Trophoblast cell (in vitro differentiated cells and primary cell): Measurements from ENCODE around the gene HSPD1.

Experiments used
- DNase-seq, 2 donors: peaks; one replicate each; pipeline ENCODE4 v3.0.0-alpha.2; 2016
- H2AFZ ChIP-seq: 2 replicates; pipeline ENCODE4 v1.6.1; 2013; ENCODE audit warnings: low read length, moderate library complexity, mild to moderate bottlenecking; ENCODE audit not compliant: insufficient read depth, poor library complexity
- H2AK5ac ChIP-seq: 2 replicates; pipeline ENCODE4 v1.6.1; 2013; ENCODE audit warnings: mild to moderate bottlenecking, low read length
- H2BK120ac ChIP-seq: 2 replicates; pipeline ENCODE4 v1.6.1; 2013; ENCODE audit warnings: low read length, mild to moderate bottlenecking, moderate library complexity; ENCODE audit not compliant: insufficient read depth, poor library complexity
- H2BK12ac ChIP-seq: 2 replicates; pipeline ENCODE4 v1.6.1; 2013; ENCODE audit warnings: mild to moderate bottlenecking, low read length, moderate library complexity
- H2BK5ac ChIP-seq: 2 replicates; pipeline ENCODE4 v1.6.1; 2013; ENCODE audit warnings: low read length, low read depth, moderate library complexity, mild to moderate bottlenecking; ENCODE audit not compliant: poor library complexity
- H3K14ac ChIP-seq: 2 replicates; pipeline ENCODE4 v1.6.1; 2013; ENCODE audit warnings: mild to moderate bottlenecking, low read length
- H3K18ac ChIP-seq: 2 replicates; pipeline ENCODE4 v1.6.1; 2013; ENCODE audit warnings: mild to moderate bottlenecking, low read length
- H3K23ac ChIP-seq: 2 replicates; pipeline ENCODE4 v1.6.1; 2013; ENCODE audit warnings: low read length
- H3K27ac ChIP-seq: 2 replicates; pipeline ENCODE4 v1.5.1; 2013; ENCODE audit warnings: low read depth, mild to moderate bottlenecking, inconsistent platforms, low read length, moderate library complexity
- H3K27me3 ChIP-seq: 2 replicates; pipeline ENCODE4 v1.6.1; 2013; ENCODE audit warnings: inconsistent platforms, mild to moderate bottlenecking, low read length, moderate library complexity; ENCODE audit not compliant: insufficient read depth
- H3K36me3 ChIP-seq, 2 experiments: 1 replicate in 1 of 2; 2 replicates in 1 of 2; pipeline ENCODE4 v1.6.1; 2013; ENCODE audit warnings: low read length in 2 of 2, mild to moderate bottlenecking in 2 of 2, moderate library complexity in 1 of 2; ENCODE audit not compliant: insufficient read depth in 2 of 2, control insufficient read depth in 1 of 2
- H3K4ac ChIP-seq: 2 replicates; pipeline ENCODE4 v1.6.1; 2013; ENCODE audit warnings: low read depth, mild to moderate bottlenecking, low read length, moderate library complexity
- H3K4me1 ChIP-seq, 2 experiments: 1 replicate in 1 of 2; 2 replicates in 1 of 2; pipeline ENCODE4 v1.6.1; 2013; ENCODE audit warnings: low read length in 2 of 2, mild to moderate bottlenecking in 2 of 2, moderate library complexity in 1 of 2; ENCODE audit not compliant: insufficient read depth in 2 of 2, control insufficient read depth in 1 of 2
- H3K4me2 ChIP-seq: 2 replicates; pipeline ENCODE4 v1.6.1; 2013; ENCODE audit warnings: inconsistent platforms, mild to moderate bottlenecking, low read length, moderate library complexity
- H3K4me3 ChIP-seq: 2 replicates; pipeline ENCODE4 v1.5.1; 2013; ENCODE audit warnings: mild to moderate bottlenecking, low read depth, low read length, inconsistent platforms
- H3K79me1 ChIP-seq: one replicate; pipeline ENCODE4 v1.6.1; 2013; ENCODE audit warnings: low read length
- H3K79me2 ChIP-seq: 2 replicates; pipeline ENCODE4 v1.6.1; 2013; ENCODE audit warnings: low read length, mild to moderate bottlenecking; ENCODE audit not compliant: control insufficient read depth, insufficient read depth, poor library complexity
- H3K9ac ChIP-seq: 2 replicates; pipeline ENCODE4 v1.6.1; 2013; ENCODE audit warnings: mild to moderate bottlenecking, low read length
- H3K9me3 ChIP-seq: 2 replicates; pipeline ENCODE4 v1.6.1; 2013; ENCODE audit warnings: low read depth, mild to moderate bottlenecking, control low read depth, inconsistent platforms, low read length; ENCODE audit not compliant: insufficient read depth
- H4K12ac ChIP-seq: 2 replicates; pipeline ENCODE4 v1.6.1; 2013; ENCODE audit warnings: low read depth, mild to moderate bottlenecking, low read length, moderate library complexity
- H4K8ac ChIP-seq: 2 replicates; pipeline ENCODE4 v1.6.1; 2013; ENCODE audit warnings: low read depth, mild to moderate bottlenecking, low read length, moderate library complexity
- H4K91ac ChIP-seq: one replicate; pipeline ENCODE4 v1.6.1; 2013; ENCODE audit warnings: low read depth, mild to moderate bottlenecking, low read length, moderate library complexity
- WGBS: extraction: QIAGEN DNeasy Blood & Tissue Kit; methylation state at CpG from one replicate; pipeline ENCODE4 v1.1.7; 2013; ENCODE audit warnings: missing lambda C conversion rate; ENCODE audit not compliant: insufficient read length, insufficient coverage; ENCODE audit errors: extremely low coverage; 5-methylcytosine and 5-hydroxymethylcytosine counted together

The HSPD1 gene

GRCh38 chr2:197472166-197472565 is 27.5 kb downstream of the HSPD1 start:
- H2BK120ac ChIP-seq, result no peak overlapping the region
- H3K23ac ChIP-seq, result no peak overlapping the region
- no peak for DNase-seq
- H3K4me2 ChIP-seq, result no peak overlapping the region
- no peak overlapping the region for H4K8ac ChIP-seq
- no peak overlapping the region for H4K91ac ChIP-seq
- no peak overlapping the region for H3K14ac ChIP-seq
- H3K9me3 ChIP-seq, result no peaks in the 10 kb centered on the region
- H4K12ac ChIP-seq, result no peak overlapping the region
- no peak overlapping the region for H3K4ac ChIP-seq
- no peak overlapping the region for H2BK5ac ChIP-seq
- H2AFZ ChIP-seq, result no peak overlapping the region
- no peak overlapping the region for H2AK5ac ChIP-seq
- no peak overlapping the region for H3K27ac ChIP-seq
- H3K27me3 ChIP-seq, result no peaks in the 10 kb centered on the region
- WGBS, result no CpG with 5 or more reads among the region's 5 CpGs
- no peaks in the 10 kb centered on the region for H3K79me1 ChIP-seq
- no peaks in the 10 kb centered on the region for H3K79me2 ChIP-seq
- H3K36me3 ChIP-seq, result peaks cover 39 to 40% of the 10 kb centered on the region in 2 experiments
- H3K4me1 ChIP-seq, result no peaks in the 10 kb centered on the region
- no peak overlapping the region for H3K4me3 ChIP-seq
- no peak overlapping the region for H3K9ac ChIP-seq
- H3K18ac ChIP-seq, result no peak overlapping the region
- no peak overlapping the region for H2BK12ac ChIP-seq

GRCh38 chr2:197464175-197464574 is 35.5 kb downstream of the HSPD1 start:
- no peaks in the 10 kb centered on the region for H3K79me2 ChIP-seq
- H4K12ac ChIP-seq, result no peak overlapping the region
- H3K9ac ChIP-seq, result no peak overlapping the region
- H3K23ac ChIP-seq, result no peak overlapping the region
- no peaks in the 10 kb centered on the region for H3K79me1 ChIP-seq
- no peak overlapping the region for H4K91ac ChIP-seq
- no peak overlapping the region for H3K27ac ChIP-seq
- H3K9me3 ChIP-seq, result no peaks in the 10 kb centered on the region
- no peak overlapping the region for H2AK5ac ChIP-seq
- H2AFZ ChIP-seq, result no peak overlapping the region
- no peaks in the 10 kb centered on the region for H3K4me1 ChIP-seq
- no peak overlapping the region for H2BK120ac ChIP-seq
- no peak overlapping the region for H3K18ac ChIP-seq
- H2BK5ac ChIP-seq, result no peak overlapping the region
- no peak for DNase-seq
- H2BK12ac ChIP-seq, result no peak overlapping the region
- H3K14ac ChIP-seq, result no peak overlapping the region
- H3K27me3 ChIP-seq, result no peaks in the 10 kb centered on the region
- no peak overlapping the region for H3K4me2 ChIP-seq
- peaks cover 30 to 35% of the 10 kb centered on the region in 2 experiments for H3K36me3 ChIP-seq
- no peak overlapping the region for H3K4ac ChIP-seq
- whole genome bisulfite sequencing, result no CpG with 5 or more reads among the region's 1 CpG
- no peak overlapping the region for H3K4me3 ChIP-seq
- H4K8ac ChIP-seq, result no peak overlapping the region

GRCh38 chr2:197461057-197461456 is 38.6 kb downstream of the HSPD1 start:
- no peak overlapping the region for H3K27ac ChIP-seq
- no peak overlapping the region for H3K18ac ChIP-seq
- H3K14ac ChIP-seq, result no peak overlapping the region
- H3K9ac ChIP-seq, result no peak overlapping the region
- no peak overlapping the region for H2BK5ac ChIP-seq
- no CpG with 5 or more reads among the region's 2 CpGs for WGBS
- H3K4me3 ChIP-seq, result no peak overlapping the region
- peaks cover 3% of the 10 kb centered on the region for H3K79me2 ChIP-seq
- H4K12ac ChIP-seq, result no peak overlapping the region
- no peaks in the 10 kb centered on the region for H3K9me3 ChIP-seq
- no peaks in the 10 kb centered on the region for H3K79me1 ChIP-seq
- no peak overlapping the region for H2AFZ ChIP-seq
- no peak overlapping the region for H2BK120ac ChIP-seq
- no peaks in the 10 kb centered on the region for H3K27me3 ChIP-seq
- H2AK5ac ChIP-seq, result no peak overlapping the region
- no peak overlapping the region for H3K23ac ChIP-seq
- H4K91ac ChIP-seq, result no peak overlapping the region
- no peak for DNase-seq
- H3K36me3 ChIP-seq, result peaks cover 22 to 23% of the 10 kb centered on the region in 2 experiments
- no peaks in the 10 kb centered on the region for H3K4me1 ChIP-seq
- H3K4me2 ChIP-seq, result no peak overlapping the region
- H3K4ac ChIP-seq, result no peak overlapping the region
- H4K8ac ChIP-seq, result no peak overlapping the region
- H2BK12ac ChIP-seq, result no peak overlapping the region

GRCh38 chr2:197460649-197461048 is 39.0 kb downstream of the HSPD1 start:
- no CpG with 5 or more reads among the region's 4 CpGs for WGBS
- Histone ChIP-seq H3K4me1 (no peaks in the 10 kb centered on the region), H3K4me3 (no peak overlapping the region), H4K12ac (no peak overlapping the region), H3K9me3 (no peaks in the 10 kb centered on the region), H3K9ac (no peak overlapping the region), H4K91ac (no peak overlapping the region), H4K8ac (no peak overlapping the region), H2AK5ac (no peak overlapping the region), H3K18ac (no peak overlapping the region), H3K79me2 (peaks cover 4% of the 10 kb centered on the region), H3K4me2 (no peak overlapping the region), H2BK120ac (no peak overlapping the region), H3K4ac (no peak overlapping the region), H3K14ac (no peak overlapping the region), H3K27ac (no peak overlapping the region), H3K36me3 (peaks cover 19 to 20% of the 10 kb centered on the region in 2 experiments), H2AFZ (no peak overlapping the region), H2BK12ac (no peak overlapping the region), H3K79me1 (no peaks in the 10 kb centered on the region), H2BK5ac (no peak overlapping the region), H3K27me3 (no peaks in the 10 kb centered on the region), H3K23ac (no peak overlapping the region)
- no peak for DNase-seq
